Lung (tissue), 12 donors: ENCODE data around the gene SOX6. TPM values are rescaled to one million over a fixed set of nuclear protein-coding genes. Genes with fewer than 3 reads are reported as not detected.

ENCODE experiments used
- ATAC-seq: fragments of 200-7000 bp; cut with Tn5 transposase; one replicate; pipeline ENCODE4 v1.9.1; 2020; ENCODE audit warnings: moderate number of reproducible peaks; ENCODE audit not compliant: insufficient read depth, low FRiP score
- DNase-seq, 3 donors: peaks; one replicate each; pipeline ENCODE4 v3.0.0-alpha.2; 2013 to 2017
- H3K27ac ChIP-seq, 2 donors: one replicate each; pipeline ENCODE4 v1.5.1; 2013; ENCODE audit warnings: mild to moderate bottlenecking in 2 of 2, moderate library complexity in 2 of 2, control low read depth in 1 of 2, inconsistent platforms in 1 of 2, low read depth in 1 of 2, low read length in 1 of 2
- H3K27me3 ChIP-seq, 3 donors: one replicate each; pipeline ENCODE4 v1.5.1; 2013; ENCODE audit warnings: low read length in 2 of 3; ENCODE audit not compliant: control insufficient read depth in 3 of 3, insufficient read depth in 3 of 3
- H3K36me3 ChIP-seq, 4 donors: one replicate each; pipeline ENCODE4 v1.5.1; 2013; ENCODE audit warnings: low read length in 4 of 4, mild to moderate bottlenecking in 1 of 4, moderate library complexity in 1 of 4; ENCODE audit not compliant: control insufficient read depth in 4 of 4, insufficient read depth in 4 of 4
- H3K4me1 ChIP-seq, 5 donors: one replicate each; pipeline ENCODE4 v1.5.1; 2013; ENCODE audit warnings: low read length in 5 of 5, mild to moderate bottlenecking in 2 of 5, moderate library complexity in 1 of 5; ENCODE audit not compliant: control insufficient read depth in 5 of 5, insufficient read depth in 5 of 5
- H3K4me3 ChIP-seq: one replicate; pipeline ENCODE4 v1.5.1; 2013; ENCODE audit warnings: mild to moderate bottlenecking, control low read depth, moderate library complexity
- H3K9ac ChIP-seq, 2 donors: one replicate each; pipeline ENCODE4 v1.5.1; 2013; ENCODE audit warnings: low read length in 2 of 2, control low read depth in 1 of 2; ENCODE audit not compliant: insufficient read depth in 1 of 2
- H3K9me3 ChIP-seq, 4 donors: one replicate each; pipeline ENCODE4 v1.5.1; 2013; ENCODE audit warnings: low read length in 3 of 4, mild to moderate bottlenecking in 1 of 4, moderate library complexity in 1 of 4; ENCODE audit not compliant: control insufficient read depth in 4 of 4, insufficient read depth in 3 of 4
- whole genome bisulfite sequencing, 2 donors: extraction: QIAGEN DNeasy Blood & Tissue Kit; methylation state at CpG; one replicate each; pipeline ENCODE4 v1.1.7; 2013; 5-methylcytosine and 5-hydroxymethylcytosine counted together
- polyA plus RNA-seq, 2 donors: library from polyadenylated mRNA; stranded (reverse); fragments of 200-250 nt; gene quantifications; one replicate each; pipeline ENCODE4 v1.2.1, GENCODE V29; 2013
- total RNA-seq, 2 donors: library from RNA; depleted of rRNA in 1 of 2; stranded (reverse); fragments of >200 nt in 1 of 2; gene quantifications; one replicate each; pipeline ENCODE4 v1.2.1, GENCODE V29; 2014 to 2021
- TF ChIP-seq, protein P1 (sequence below): IDR thresholded peaks from 2 replicates; pipeline ENCODE4 v1.5.1; 2012; ENCODE audit warnings: mild to moderate bottlenecking; ENCODE audit errors: control extremely low read depth, extremely low read depth
- donor health status: control.
- donor health status: control.
- donor health status: Bipolar disorder and iron deficiency.
- donor health status: healthy.
- donor health status: DM: yes; HTN: yes; CAD: no.

Gene SOX6
- total and polyA plus RNA-seq, 4 donors = 0.58 to 31.7 (median 7.4) TPM

DNA sequence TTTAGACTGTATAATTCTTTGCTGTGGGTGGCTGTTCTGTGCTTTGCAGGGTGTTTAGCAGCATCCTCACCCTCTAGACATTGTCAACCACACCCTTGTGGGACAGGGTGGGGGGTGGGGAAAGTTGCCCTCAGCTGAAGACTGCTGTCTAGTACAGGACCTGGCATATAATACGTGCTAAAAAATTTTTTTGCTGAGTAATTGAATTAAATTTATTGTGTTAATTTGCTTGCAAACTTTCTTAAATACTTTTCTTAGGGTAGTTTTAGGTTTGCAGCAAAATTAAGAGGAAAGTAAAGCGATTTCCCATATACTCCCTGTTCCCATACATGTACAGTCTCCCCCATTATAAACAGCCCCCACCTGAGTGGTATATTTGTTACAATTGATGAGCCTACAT is 268.5 kb downstream of the SOX6 start:
- WGBS, 2 donors = 86 to 96% methylated on average over 2 of the region's 2 CpGs
- Histone ChIP-seq H3K36me3 (no peaks in the 10 kb centered on the region), H3K9ac (no peak overlapping the region), H3K27me3 (no peaks in the 10 kb centered on the region), H3K27ac (no peak overlapping the region), H3K9me3 (no peaks in the 10 kb centered on the region), H3K4me1 (peaks cover 0 to 4% (median under 1%) of the 10 kb centered on the region in 5 donors), H3K4me3 (no peak overlapping the region)
- DNase-seq (no peak), ATAC-seq (no peak)
- TF ChIP-seq, protein P1, sequence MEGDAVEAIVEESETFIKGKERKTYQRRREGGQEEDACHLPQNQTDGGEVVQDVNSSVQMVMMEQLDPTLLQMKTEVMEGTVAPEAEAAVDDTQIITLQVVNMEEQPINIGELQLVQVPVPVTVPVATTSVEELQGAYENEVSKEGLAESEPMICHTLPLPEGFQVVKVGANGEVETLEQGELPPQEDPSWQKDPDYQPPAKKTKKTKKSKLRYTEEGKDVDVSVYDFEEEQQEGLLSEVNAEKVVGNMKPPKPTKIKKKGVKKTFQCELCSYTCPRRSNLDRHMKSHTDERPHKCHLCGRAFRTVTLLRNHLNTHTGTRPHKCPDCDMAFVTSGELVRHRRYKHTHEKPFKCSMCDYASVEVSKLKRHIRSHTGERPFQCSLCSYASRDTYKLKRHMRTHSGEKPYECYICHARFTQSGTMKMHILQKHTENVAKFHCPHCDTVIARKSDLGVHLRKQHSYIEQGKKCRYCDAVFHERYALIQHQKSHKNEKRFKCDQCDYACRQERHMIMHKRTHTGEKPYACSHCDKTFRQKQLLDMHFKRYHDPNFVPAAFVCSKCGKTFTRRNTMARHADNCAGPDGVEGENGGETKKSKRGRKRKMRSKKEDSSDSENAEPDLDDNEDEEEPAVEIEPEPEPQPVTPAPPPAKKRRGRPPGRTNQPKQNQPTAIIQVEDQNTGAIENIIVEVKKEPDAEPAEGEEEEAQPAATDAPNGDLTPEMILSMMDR = no peak

DNA sequence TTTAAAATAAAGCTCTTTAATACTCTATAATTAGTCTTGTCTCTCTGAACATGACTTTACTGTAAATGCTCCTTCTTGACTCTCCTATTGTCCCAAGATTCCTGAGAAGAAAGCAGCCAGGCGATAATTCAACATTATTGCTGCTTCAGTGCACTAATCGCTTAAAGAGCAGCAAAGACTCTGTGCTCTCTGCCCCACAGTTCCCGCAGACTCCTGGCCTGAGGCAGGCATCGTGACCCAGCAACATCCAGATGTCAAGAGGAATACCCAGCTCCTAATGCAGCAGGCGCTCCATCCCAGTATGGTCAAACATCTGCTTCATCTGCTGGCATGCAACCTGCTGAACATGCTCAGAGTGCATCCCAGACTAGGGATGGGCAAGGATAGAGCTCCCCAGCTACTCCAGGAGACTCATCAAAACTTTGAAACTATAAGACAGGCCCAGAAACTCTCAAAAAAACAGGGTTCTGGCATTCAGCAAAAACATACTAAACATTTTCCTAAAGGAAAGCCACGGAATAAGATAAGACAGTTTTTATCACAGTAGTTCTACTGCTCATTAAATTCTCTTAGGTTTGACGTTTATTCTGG is 270.0 kb downstream of the SOX6 start:
- no peak for ATAC-seq
- TF ChIP-seq, protein P1 = no peak
- 93 to 97% methylated on average over 7 of the region's 7 CpGs for WGBS, 2 donors
- peaks cover 0 to 19% (median 10%) of the 10 kb centered on the region in 5 donors for H3K4me1 ChIP-seq
- H3K36me3 ChIP-seq = no peaks in the 10 kb centered on the region
- H3K27me3 ChIP-seq = no peaks in the 10 kb centered on the region
- no peaks in the 10 kb centered on the region for H3K9me3 ChIP-seq
- H3K9ac ChIP-seq = no peak overlapping the region
- H3K4me3 ChIP-seq = no peak overlapping the region
- no peak overlapping the region for H3K27ac ChIP-seq
- DNase-seq = no peak

DNA sequence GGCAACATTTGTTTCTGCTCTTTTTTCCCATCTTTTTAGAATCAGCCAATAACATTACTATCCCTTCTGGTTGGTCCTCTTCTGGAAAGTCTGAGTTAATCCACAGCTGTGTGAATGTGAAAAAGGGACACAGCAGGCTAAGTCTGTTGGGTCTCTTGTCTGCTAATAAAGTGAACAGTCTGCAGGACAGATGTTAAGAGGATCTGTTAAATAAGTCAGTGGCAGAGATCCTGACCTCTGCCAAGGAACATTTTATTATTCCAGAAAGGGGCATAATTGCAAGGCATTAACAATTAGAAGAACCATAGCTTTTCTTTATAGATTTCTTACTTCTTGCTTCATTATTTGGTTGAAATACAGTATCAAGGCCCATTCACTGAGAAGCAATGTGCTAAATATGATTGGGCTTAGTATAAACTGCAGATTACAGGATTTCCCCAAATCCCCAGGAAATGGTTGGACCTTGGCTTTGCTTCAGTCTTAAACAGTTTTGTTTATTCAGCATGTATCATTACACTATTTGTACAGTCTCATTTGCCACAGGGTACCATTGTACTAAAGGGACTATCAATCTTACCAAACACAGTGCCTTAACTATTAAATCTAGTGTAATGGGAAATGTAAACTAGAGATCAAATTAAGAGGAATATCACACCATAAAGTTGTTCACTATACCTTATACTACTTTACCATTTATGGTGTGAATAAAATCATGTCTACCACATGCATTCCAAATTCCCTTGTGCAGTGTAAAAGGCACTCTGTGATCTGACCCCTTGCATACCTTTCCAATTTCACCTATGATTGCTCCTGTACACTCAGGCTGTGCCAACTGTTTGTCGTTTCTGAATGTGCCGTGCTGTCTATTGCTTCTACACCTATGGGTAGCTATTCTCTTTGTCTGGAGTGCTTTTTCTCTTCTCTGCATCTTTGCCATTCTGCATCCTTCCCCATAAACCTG is 274.0 kb downstream of the SOX6 start:
- no peak for ATAC-seq

More for the DNA sequence above, 274.0 kb downstream of the SOX6 start:
- H3K4me3 ChIP-seq = no peak overlapping the region
- no peaks in the 10 kb centered on the region for H3K9me3 ChIP-seq
- H3K27me3 ChIP-seq = no peaks in the 10 kb centered on the region
- H3K36me3 ChIP-seq = no peaks in the 10 kb centered on the region
- H3K4me1 ChIP-seq = peaks cover 0 to 20% (median 10%) of the 10 kb centered on the region in 5 donors
- DNase-seq = peak in 2 of 3 donors; percentile 68 to 69
- no peak overlapping the region for H3K27ac ChIP-seq
- no peak overlapping the region for H3K9ac ChIP-seq
- 88 to 98% methylated on average over 2 of the region's 2 CpGs for WGBS, 2 donors
- TF ChIP-seq, protein P1 = no peak
